Stimulated activated CD8-positive, alpha-beta memory T cell treated with anti-CD3 and anti-CD28 coated beads, Interleukin-7, amount 100 ng/mL, for 4 hours (primary cell): Measurements from ENCODE around the gene TECPR1.
A peak's percentile ranks its signal among the peaks of the same experiment; 100 is the strongest.

ENCODE experiments used
- DNase-seq, 2 donors: peaks; one replicate each; pipeline ENCODE4 v3.0.0-alpha.2; 2020; ENCODE audit warnings: low read depth in 2 of 2

Gene TECPR1, protein sequence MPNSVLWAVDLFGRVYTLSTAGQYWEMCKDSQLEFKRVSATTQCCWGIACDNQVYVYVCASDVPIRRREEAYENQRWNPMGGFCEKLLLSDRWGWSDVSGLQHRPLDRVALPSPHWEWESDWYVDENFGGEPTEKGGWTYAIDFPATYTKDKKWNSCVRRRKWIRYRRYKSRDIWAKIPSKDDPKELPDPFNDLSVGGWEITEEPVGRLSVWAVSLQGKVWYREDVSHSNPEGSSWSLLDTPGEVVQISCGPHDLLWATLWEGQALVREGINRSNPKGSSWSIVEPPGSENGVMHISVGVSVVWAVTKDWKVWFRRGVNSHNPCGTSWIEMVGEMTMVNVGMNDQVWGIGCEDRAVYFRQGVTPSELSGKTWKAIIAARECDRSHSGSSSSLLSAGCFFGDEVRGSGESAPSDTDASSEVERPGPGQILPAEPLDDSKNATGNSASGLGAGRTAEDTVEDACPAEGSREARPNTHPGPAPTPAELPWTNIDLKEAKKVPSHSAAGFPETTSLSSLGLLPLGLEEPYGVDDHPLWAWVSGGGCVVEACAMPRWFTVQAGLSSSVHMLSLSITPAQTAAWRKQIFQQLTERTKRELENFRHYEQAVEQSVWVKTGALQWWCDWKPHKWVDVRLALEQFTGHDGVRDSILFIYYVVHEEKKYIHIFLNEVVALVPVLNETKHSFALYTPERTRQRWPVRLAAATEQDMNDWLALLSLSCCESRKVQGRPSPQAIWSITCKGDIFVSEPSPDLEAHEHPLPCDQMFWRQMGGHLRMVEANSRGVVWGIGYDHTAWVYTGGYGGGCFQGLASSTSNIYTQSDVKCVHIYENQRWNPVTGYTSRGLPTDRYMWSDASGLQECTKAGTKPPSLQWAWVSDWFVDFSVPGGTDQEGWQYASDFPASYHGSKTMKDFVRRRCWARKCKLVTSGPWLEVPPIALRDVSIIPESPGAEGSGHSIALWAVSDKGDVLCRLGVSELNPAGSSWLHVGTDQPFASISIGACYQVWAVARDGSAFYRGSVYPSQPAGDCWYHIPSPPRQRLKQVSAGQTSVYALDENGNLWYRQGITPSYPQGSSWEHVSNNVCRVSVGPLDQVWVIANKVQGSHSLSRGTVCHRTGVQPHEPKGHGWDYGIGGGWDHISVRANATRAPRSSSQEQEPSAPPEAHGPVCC

DNA sequence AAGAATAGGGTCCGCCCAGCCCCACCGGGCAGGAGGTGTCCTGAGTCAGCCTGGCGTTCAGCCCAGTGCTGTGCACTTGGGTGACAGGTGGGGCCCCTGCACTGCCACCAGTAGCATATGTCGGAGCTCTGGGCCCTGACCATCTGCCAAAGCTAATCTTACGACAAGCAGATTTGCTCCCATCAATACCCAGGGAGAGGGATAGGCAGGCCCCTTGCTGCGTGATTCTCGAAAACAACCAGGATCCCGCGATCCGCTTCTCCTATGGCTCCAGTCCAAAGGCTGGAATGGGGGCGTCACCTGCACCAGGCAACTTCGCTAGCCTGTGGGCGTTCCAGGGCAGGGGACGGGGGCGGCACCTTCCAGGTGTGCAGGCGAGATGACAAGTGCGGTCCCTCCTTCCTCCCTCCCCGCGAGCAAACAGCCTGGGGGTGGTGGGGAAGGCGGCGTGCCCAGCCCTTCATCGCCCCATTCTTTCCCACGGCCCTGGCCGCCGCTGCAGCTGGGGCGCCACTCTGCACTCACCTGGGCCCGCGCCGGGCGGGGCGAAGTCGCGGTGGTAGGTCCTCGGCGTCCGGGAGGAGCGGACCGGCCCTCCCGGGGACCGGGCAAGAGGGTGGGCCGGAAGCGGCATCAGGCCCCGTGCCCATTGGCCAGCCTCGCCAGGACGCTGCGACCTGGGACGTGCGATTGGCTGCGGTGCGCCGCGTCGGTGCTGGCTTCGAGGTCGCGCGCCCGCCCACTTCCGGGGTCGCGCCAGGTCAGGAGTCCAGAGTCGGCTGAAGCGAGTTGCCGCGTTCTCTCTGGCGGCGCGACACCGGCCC lies at the start of gene TECPR1:
Gene TECPR1 (minus strand): TSS at position 632 of the 824 bp plus-strand sequence. CDS start 6,086 bp downstream, outside the sequence.
- peak; percentile 66 to 84 for DNase-seq

DNA sequence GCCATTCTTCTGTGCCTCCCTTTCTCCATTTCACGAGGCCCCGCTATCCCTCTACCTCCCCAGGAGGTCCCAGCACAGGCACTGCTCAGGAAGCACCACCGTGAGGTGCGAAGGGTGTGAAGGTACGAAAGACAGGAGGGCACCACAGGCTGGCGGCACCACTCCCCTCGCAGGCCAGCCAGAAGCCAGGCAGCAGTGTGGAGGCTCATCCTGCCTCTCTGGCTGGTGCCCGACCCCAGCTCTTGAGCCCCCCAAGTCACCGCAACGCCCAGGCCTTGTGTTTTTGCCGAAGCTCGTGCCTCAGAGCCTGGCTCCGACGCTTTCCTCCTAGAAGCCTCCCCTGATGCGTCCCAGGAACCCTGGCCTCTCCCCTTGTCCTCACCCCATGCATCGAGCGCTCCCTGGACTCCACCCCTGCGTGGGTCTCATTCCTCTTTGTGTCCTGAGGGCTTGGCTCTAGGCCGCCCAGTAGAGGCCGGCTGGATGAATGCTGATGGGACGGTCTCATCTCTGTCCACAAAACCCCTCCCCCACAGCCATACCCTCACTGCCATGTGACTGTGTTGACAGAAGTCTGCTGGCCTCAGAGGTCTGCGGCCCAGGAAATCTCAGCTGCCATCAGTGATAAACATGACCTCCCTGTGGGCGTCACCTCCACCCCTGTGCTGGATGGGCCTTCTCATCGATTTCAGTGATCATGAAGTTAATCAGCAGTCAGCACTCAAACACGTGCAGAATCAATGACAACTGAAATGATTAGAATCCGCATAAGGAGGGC lies 48.8 kb upstream of the TECPR1 start:
- no peak for DNase-seq

DNA sequence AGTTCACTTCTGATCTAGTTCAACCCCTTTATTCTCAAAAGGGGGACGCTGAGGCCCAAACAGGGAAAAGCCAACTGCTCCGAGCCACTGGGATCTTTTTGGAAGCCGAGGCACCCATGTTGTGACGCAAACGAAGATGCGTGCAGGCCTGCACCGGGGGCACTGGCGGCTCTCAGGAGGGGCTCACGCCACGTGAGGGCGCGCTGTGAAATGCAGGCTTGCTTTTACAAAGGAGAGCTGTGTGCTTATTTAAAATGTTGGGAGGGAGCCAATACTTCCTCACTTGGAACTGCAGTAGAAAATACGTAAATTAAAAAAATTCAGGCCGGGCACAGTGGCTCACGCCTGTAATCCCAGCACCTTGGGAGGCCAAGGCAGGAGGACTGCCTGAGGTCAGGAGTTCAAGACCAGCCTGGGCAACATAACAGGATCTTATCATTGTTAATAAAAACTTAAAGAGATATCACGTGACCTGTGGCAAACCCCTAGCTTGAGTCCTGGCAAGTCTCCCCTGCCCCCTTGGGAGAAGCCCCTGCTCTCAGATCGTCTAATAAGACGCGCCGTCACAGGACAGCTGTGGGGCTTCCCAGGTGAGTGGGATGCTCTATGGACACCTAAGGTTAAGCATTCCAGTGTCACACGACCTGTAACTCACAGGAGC lies 45.7 kb upstream of the TECPR1 start:
- no peak for DNase-seq

DNA sequence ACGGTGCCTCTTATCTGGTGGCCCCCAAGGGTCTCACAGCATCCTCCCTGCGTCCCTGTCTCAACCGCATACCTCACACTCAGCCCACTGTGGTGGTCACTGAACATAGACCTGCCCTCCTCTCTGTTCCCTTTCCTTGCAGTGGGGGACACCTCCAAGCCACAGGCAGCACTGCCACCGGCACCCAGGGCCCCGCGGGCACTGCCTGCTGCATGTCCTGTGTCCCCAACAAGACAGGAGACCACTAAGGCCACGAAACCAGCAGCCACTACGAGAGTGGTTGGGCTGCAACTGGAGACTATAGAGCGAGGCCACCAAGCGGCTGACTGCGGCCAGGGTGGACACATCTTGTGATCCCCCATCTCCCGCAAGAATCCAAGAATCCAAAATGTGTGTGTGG lies 44.8 kb upstream of the TECPR1 start:
- DNase-seq: no peak

DNA sequence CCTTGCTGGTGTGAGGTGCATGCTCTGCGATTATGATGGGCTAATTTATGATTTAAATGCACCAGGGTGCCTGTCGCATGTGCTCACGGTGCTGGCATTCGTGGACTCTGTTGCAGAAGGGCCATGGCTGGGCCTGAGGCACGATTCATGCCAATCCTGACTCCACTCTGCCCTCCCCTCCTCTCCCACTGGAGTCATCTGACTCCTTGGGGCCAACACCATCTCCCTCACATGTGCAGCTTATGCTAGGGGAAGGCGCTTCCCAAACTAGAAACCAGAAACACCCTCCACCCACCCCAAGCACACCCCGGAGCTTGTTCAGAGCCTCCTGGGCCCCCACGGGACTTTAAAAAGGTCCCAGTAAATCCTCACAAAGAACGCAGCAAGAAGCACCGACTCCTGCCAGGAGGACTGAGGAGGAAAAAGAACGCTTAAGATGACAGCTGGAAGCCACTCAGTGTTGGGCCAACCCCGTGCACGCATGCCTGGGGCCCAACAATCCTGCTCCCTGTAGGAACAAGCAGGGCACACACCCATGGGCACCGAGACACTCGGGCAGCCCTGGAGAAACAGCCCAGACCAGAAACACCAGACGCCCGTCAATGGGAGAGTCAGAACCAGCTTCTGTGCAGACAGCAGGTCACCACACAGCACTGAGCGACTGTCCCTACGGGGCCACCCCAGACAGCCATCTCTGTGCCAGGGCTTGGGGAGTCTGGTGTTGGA lies 43.6 kb upstream of the TECPR1 start:
- DNase-seq: no peak

DNA sequence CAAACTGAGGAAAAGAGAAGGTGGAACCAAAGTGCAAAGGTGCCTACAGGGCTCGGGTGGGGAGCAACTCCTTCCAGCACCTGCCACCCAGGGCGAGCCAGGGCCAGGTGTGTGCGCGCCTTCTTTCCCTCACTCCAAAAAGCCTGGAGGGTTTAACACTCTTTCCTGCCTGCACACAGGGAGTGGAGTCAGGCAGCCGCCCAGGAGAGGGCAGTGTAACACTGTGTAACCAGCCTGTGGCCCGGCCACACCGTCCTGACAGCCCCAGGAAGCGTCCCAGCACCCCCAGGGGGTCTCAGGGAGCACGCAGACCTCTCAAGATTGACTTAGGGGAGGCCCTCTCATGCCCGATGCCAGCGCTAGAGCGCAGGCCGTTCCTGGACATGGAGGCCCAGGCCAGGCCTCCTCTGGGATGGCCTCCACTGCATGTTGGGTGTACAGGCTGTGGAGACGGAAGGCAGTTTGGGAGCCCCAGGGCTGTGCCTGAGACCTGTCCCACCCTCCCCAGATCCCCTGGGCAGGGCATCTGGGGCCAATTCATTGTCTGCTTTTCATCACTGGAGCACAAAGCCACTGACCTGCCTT lies 42.9 kb upstream of the TECPR1 start:
- no peak for DNase-seq

DNA sequence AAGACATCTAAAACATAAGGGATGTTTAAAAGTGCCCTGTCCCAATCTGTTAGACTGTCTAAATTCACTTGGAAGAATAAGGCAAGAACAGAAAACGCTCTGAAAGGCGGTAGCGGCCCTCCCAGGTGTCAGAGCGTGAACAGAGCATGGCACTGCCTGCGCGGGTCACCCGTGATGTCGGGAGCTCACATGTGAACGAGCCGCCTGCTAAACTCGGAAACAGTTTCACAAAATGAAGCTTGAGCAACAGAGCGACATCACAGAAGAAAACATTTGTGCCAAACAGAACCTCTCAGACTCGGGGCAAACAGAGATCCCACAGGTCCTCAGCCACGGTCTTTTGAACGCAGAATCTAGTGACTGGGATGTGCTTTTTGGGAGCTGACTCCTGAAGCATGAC lies 42.3 kb upstream of the TECPR1 start:
- DNase-seq: no peak

DNA sequence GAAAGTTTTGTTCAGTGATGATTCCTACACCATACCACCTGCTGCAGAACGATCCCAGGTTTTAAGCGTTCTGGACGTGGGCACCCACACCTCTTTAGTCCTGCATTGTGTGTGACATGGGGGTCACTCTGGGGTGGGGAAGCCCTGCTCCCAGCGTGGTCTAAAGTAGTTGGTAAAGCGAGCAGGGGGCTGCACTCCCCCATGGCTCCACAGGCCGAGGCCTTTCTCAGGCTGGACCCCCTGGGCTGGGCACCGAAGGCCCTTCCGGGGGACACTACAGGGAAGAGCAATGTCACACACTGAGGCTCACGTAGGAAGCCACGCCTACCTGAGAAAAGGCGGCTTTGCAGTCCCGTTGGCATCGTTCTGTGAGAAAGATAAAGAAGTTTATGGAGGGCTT lies 41.7 kb upstream of the TECPR1 start:
- no peak for DNase-seq

DNA sequence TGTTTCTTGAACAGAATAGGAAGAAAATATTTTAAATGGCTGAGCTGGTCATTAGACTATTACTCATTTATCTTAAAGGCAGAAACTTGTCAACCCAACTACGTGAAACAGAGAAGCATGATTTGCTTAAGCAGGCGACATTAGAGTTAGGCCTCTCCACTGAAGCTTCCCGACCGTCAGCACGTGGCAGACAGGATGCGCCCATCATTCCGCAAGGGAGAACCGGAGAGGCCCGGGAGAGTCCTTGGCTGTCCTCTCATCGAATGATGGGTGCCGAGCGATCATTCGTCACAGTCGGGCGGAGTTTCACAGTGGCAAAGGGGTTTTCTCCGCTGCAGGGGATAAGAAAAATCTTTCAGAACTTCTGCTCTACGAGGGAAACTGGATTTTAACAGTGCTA lies 41.2 kb upstream of the TECPR1 start:
- DNase-seq: no peak

DNA sequence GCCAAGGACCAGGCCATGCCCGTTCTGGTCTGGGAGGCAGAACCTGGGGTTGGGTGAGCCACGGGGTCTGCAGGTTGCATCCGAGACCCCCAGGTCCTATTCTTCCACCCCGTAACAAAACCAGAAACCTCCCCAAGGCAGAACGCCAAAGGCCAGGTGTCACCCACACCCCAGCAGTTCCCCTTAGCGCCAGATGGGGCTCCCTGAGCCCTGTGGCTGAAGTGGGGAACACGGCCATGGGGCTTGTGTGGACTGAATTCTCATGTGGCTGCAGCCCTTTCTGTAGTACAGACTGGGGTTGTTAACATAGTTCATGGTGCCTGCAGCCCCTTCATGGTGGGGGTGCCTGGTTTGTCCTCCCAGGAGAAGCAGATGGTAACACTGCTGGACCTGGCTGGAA lies 39.7 kb upstream of the TECPR1 start:
- DNase-seq: no peak

DNA sequence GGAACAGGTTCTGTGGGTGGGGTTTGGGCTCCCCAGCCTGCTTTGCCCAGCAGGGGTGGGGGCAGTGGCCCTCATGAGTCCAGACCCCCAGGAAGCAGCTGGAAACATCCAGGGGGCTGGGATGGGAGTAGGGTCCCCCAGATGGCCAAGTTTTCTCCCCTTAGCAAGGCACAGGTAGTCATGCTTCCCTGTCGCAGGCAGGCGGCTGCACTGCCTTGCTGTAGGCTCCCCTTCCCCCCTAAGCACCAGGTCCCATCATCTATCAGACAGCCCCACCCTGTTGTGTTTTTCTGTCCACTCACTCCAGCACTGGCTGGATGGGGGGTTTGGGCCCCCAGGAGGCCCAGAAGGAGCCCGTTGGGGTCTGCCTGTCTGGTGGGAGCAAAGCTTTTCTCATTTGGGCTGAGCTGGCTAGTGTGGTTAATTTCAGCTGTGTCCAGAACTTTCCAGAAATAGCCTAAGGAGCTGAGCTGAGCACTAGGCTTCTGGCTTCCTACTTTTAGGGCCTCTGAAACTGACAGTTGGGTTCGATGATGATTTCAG lies 37.4 kb upstream of the TECPR1 start:
- no peak for DNase-seq

DNA sequence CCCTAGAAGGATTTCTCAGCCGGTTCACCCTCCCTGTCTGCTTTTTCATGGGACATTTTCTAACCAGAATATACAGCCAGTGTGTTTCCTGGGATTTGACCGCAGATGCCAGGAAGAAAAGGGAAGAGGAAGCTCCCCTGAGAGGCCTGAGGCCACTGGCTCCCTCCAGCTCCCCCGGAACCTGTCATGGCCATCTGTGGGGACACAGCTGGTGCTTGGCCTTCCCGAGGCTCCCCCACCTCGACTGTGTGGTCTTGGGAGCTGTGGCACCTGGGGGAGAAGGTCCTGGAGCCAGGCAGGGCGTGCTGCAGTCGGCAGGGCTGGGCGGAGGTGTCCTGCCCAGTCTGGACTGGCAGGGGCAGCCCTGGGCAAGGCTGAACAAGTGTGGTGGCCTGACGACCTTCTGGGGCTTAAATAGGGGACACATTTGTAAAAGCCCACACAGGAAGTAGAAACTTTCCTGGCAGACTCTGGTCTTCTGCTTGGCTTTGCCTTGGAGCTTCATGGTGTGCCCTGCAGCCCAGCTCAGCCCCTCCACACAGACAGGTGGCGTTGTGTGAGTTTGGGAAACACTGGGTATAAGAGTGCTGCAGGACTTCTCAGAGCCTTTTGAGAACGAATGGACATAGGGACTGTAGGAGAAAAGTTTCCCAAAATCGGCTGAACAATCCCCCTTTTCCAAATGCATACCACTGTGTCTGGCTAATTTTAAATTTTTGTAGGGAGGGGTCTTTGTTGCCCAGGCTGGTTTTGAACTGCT lies 36.2 kb upstream of the TECPR1 start:
- no peak for DNase-seq

DNA sequence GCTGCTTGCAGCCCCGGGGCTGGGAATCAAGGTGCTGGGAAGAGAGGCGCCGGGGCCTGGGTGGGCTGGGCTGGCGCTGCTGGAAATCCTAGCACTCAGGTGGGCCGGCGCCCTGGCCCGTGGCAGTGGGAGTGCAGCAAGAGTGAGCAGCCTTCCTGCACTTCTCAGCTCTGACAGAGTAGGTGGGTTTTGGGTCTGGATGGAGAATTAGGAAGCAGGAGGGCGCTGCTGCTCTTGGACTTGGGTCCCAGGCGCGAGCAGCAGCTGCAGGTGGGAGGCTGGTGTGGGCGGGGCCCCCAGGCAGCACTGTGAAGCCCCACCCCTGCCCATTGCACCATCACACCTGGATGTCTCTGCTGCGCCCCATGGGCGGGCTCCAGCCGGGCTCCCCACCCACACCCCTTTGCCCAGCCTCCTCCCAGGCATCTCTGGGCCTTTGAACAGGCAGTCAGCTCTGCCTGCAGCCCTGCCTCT lies 35.5 kb upstream of the TECPR1 start:
- DNase-seq: no peak

DNA sequence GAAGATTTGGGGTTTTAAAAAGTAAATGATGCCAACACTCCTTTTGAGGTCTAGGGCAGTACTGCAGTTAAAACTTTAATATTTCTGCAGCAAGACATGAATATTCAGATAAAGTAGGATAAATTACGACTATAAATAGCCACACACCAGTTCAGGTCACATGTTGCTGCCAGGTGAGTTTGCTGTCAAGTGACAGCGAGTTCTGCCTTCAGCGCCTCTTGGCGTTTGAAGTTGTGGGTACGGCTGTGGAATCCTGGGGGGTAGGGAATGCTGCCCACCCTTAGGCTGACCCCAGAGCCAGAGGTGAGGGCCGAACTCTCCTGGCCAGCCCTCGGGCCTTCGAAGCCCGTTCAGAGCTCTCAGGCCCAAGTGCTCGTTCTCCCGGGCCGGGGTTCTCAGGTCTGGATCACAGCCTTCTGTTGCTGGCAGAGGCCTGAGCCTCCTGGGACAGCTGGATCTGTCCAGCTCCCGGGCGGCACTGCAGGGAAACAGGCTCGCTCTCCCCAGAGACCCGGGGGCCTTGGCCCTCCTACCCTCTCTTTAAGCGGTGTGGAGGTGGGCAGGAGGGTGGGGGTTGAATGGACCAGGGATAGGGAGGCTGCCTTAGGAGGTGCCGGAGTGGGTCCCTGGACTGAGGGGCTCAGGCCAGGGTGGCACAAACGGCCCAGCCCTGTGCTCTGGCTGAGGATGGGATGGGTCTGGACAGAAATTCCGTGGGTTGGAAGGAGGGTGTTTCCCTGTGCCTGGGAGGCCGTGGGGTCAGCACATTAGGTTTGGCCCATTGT lies 34.9 kb upstream of the TECPR1 start:
- no peak for DNase-seq

DNA sequence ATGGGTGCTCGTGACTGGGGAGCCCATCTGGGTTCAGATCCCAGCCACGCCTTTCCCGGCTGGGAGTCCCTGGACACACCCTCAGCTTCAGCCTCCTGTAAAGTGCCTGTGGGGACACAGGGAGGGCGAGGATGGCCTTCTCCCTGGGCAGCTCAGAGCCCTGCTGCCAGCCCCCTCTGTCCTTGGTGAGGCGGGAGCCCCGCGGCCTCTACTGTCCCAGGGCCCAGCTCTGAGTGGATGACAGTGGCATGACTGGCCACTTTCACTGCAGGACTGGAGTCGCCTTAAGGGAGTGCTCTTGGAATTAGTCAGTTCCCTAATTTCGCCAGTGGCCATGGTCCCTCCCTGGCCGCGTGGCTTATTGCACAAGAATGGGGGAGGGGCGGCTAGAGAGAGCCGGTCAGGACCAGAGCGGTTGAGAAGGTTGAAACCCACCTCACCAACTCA lies 34.1 kb upstream of the TECPR1 start:
- DNase-seq: no peak

DNA sequence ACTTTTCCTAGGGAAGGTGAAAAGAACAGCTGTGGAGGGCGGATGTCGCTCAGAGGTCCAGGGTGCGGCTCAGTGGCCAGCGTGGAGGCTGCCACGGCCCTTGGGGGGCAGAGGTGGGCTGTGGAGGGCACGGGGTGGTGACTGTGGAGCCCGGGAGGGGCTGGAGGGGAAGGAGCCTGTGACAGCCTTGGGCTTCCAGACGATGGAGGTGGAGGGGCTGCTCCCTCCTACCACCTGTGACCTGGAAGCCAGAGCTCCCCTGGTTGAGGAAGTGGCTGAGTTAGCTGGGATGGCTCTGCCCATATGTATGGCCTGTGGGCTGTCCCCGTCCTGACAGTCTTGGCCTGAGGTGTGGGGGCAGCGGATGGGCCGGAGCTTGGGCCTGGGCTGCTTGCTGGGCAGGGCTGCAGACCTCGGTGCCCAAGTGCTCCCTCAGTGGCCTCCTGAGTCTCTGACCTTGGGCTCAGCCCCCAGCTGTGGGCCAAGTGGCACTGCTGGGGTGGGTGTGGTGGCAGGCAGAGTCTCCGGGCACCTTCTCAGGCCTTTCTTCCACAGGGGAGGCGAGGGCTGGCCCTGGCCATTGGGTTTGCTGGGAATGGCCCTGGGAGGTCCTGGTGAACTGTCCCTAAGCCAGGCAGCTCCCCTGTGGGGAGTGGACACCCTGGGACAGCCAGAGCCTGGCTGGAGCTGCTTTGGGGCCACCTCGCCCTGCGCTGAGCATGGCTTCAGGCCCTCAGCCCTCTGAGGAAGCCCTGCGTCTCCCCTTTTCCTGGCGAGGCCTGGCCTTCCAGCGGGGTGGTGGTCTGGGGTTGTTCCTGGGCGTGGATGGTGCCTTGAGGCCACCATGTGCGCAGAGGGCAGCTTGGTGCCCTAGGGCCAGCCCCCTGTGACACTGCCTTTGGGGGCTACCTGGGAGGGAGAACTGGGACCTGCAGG lies 33.4 kb upstream of the TECPR1 start:
- DNase-seq: no peak
